IMR-90 (cell line): ENCODE measurements around the gene LRP3.

Source experiments
- BHLHE40 ChIP-seq: fragments of 150-350 bp; IDR thresholded peaks from 2 replicates; pipeline ENCODE4 v1.6.1; 2016; ENCODE audit warnings: mild to moderate bottlenecking, low read depth, low read length
- CEBPB ChIP-seq: IDR thresholded peaks from 2 replicates; pipeline ENCODE4 v1.6.1; 2012; ENCODE audit warnings: low read depth, low read length, improper control_type of control experiment
- FOS ChIP-seq: fragments of 150-350 bp; IDR thresholded peaks from 2 replicates; pipeline ENCODE4 v1.6.1; 2016; ENCODE audit warnings: low read depth, low read length
- MAZ ChIP-seq: IDR thresholded peaks from 2 replicates; pipeline ENCODE4 v1.6.1; 2012; ENCODE audit warnings: low read depth, mild to moderate bottlenecking, low read length, improper control_type of control experiment, moderate library complexity, borderline replicate concordance
- NFE2L2 ChIP-seq: fragments of 150-350 bp; IDR thresholded peaks from 2 replicates; pipeline ENCODE4 v1.6.1; 2016; ENCODE audit warnings: low read depth, mild to moderate bottlenecking, low read length
- POLR2A ChIP-seq: IDR thresholded peaks from 2 replicates; pipeline ENCODE4 v1.6.1; 2012; ENCODE audit warnings: mild to moderate bottlenecking, low read depth, low read length
- SMC3 ChIP-seq: fragments of 150-350 bp; IDR thresholded peaks from 2 replicates; pipeline ENCODE4 v1.6.1; 2016; ENCODE audit warnings: low read depth, mild to moderate bottlenecking, antibody characterized with exemption, low read length, moderate library complexity
- TF ChIP-seq, protein P1 (sequence below): conservative IDR thresholded peaks from 2 replicates; pipeline ENCODE4 v1.5.1; 2012; ENCODE audit warnings: mild to moderate bottlenecking, low read depth, low read length, improper control_type of control experiment
- TF ChIP-seq, protein P2 (sequence below): fragments of 150-350 bp; IDR thresholded peaks from 2 replicates; pipeline ENCODE4 v1.6.1; 2017; ENCODE audit warnings: mild to moderate bottlenecking, antibody characterized with exemption, low read length, low read depth

DNA sequence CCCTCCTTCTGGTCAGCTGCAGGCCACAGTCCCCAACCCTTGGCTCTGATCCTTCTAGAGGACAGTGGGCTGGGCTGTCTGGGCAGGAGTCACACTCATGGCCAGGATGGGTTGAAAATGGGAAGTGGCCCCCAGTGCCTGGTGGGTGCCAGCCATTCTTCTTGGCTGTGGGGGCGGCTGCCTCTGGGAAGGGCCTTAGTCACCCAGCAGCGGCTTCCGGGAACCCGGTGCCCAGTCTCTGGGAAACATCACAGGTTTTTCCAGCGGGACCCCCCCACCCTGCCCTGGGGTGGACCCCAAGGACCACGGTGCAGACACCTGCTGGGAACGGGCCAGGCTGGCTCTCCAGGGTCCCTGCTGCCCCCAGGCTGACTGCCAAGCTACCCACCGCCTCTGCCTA lies 58.8 kb downstream of the LRP3 start:
- no peak for TF ChIP-seq FOS
- TF ChIP-seq, protein P1, sequence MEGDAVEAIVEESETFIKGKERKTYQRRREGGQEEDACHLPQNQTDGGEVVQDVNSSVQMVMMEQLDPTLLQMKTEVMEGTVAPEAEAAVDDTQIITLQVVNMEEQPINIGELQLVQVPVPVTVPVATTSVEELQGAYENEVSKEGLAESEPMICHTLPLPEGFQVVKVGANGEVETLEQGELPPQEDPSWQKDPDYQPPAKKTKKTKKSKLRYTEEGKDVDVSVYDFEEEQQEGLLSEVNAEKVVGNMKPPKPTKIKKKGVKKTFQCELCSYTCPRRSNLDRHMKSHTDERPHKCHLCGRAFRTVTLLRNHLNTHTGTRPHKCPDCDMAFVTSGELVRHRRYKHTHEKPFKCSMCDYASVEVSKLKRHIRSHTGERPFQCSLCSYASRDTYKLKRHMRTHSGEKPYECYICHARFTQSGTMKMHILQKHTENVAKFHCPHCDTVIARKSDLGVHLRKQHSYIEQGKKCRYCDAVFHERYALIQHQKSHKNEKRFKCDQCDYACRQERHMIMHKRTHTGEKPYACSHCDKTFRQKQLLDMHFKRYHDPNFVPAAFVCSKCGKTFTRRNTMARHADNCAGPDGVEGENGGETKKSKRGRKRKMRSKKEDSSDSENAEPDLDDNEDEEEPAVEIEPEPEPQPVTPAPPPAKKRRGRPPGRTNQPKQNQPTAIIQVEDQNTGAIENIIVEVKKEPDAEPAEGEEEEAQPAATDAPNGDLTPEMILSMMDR = no peak
- TF ChIP-seq, protein P2, sequence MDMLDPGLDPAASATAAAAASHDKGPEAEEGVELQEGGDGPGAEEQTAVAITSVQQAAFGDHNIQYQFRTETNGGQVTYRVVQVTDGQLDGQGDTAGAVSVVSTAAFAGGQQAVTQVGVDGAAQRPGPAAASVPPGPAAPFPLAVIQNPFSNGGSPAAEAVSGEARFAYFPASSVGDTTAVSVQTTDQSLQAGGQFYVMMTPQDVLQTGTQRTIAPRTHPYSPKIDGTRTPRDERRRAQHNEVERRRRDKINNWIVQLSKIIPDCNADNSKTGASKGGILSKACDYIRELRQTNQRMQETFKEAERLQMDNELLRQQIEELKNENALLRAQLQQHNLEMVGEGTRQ = no peak
- TF ChIP-seq MAZ = no peak
- TF ChIP-seq POLR2A = no peak
- TF ChIP-seq BHLHE40 = no peak
- TF ChIP-seq SMC3 = no peak
- no peak for TF ChIP-seq NFE2L2
- TF ChIP-seq CEBPB = no peak
